OCI-LY3 (cell line): Measurements from ENCODE around the gene ITGB1.

Experiments used
- CTCF ChIP-seq: fragments of 200-600, 300-600 bp; sonication (generic); IDR thresholded peaks from 2 replicates; pipeline ENCODE4 v1.5.1; 2014; ENCODE audit warnings: antibody characterized with exemption, low read length, low read depth
- EZH2phosphoT487 ChIP-seq: fragments of 200-600 bp; shearing (Covaris generic); IDR thresholded peaks from 2 replicates; pipeline ENCODE4 v1.6.1; 2018; ENCODE audit warnings: antibody characterized with exemption, mixed run types, low read depth

GRCh38 chr10:32890444-32890843 is 67.6 kb downstream of the ITGB1 start:
- TF ChIP-seq CTCF: no peak
- TF ChIP-seq EZH2phosphoT487: no peak
